G401.6 (cell line): Measurements from ENCODE around the gene FRYL.
"Not testable (repeated sequence)": the region's sequence is repeated elsewhere in the genome, so short reads cannot be mapped to it uniquely, and the experiment has no call there.

ENCODE experiments used
- FAIRE-seq: peaks from 2 replicates; lab custom pipeline; 2012; peaks lifted over from hg19 to GRCh38; lab: Jason Lieb, UNC

FRYL gene

DNA sequence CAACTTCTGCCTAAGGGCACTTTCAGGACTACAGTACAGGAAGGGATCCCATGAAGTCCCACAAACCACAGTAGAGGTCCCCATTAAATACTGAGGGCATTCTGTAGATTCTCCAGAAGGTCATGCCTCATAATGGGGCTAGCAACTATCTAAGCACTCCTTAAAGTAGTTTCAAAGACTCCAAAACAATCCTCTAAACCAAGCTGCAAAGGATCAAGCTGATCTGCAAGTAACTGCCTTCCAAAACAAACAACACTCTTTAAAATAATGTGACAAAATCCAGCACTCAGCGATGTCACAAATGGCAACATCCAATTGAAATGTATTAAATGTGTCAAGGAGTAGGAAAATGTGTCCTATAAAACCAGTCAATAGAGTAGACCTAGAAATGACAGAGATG is 118.7 kb downstream of the FRYL start:
- no peak for FAIRE-seq

DNA sequence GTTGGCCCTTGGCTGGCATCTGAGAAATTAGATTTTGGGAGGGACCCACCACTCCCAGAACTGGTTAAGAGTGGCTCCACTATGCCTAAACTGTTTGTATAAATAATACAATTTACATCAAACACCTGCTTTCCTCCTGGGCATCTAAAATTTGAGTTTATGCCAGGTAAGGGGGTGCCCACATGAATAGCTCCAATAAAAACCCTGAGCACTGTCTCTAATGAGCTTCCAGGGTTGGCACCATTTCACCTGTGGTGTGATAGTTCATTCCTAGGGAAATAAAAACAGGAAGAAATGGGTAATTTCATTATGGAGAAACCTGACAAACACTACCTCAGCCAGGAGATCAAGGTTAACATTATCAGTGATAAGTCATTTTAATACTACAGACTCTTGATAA is 119.7 kb downstream of the FRYL start:
- FAIRE-seq: no peak

DNA sequence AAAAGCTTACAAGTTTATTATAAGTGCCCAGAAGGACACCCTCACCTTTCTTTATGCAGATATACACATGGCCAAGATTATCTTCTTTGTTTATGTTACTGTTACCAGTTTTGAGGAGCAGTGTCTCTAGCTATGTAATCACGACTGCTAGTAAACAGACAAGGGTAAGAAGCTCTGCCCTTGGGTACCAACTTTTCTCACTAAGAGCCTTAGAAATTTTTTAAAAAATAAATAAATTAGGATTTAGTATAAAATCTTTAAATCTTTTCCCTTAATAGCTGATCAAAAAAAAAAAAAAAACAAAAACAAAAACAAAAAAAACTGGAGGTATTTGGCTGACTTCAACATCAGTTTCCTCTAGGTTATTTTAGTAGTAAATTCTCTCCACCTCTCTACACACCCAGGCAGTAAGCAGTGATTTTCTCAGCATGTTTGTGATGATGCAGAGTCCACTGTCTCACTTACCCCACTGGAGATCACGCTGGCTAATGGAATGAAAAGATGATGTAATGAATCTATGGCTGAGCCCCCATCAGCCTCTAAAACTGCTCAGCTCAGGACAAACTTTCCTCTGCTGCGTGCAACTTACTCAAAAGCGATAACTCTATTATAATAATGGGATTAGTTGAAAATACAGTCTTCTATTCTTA is 125.9 kb downstream of the FRYL start:
- FAIRE-seq: peak; percentile 47

DNA sequence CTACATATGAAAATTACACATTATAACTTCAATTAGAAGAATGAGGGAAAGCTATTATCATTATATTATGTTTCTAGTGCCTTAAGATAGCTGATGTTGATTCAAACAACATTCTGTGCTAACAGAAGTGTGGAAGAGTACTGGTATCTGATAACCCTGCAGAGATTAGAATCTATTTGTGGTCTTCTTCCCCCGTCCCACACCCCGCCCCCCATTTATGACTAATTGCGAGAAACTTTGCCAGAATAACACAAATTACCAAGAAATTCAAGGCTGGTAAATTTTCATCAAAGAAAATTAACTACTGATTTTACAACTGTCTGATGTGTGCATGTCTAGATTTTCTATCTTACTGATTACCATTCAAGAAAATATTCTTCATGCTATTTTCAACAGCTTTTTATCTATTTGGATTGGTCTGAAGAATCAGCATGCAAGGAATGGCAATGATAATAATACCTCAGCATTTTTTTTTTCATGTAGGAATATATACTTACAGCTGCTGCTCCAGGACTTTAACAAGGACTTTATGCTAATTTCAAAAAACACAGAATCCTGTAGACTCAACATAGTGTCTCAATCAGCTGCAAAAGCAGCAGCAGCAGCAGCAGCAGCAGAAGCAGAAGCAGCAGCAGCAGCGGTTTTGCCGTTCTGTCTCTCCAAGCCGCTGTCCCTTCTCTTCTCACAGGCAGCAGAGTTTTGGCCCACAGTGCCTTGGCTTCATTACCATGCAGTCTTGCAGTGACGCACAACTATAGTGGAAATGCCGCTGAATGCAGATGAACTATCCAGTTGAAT is 126.7 kb downstream of the FRYL start:
- FAIRE-seq: no peak

DNA sequence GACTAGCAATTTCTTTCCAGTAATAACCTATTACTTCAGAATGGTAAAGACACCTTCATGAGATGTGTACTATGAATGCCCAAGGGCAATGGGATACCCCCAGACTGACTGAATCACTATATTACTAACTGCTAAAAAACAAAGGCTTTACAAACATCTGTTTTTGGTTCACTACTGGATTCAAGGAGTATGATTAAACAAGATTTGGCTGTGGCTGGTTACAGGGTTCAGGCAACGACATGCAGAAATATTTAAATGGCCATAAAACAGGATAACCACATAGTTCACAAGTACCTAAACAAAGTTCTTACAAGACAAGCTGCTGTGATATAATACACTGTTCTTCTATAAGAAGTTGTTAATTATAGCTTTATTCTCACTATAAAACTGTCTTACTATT is 128.2 kb downstream of the FRYL start:
- no peak for FAIRE-seq

DNA sequence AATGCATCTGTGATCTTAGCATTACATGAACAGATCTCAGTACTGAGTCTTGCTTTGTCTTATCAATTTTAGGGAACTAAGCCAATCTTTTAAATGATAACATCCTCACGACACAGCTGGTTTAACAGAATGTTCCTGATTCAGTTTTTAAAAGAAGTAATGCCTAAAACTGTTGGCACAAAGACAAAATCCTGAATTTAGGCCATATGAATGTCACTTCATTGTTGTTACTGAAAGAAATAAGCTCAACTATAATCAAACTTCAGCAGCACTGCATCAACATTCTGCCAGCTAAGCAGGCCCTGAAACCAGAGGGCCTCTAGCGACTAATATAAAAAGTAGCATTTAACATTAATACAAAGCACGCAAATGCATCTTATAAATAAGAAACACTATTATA is 130.6 kb downstream of the FRYL start:
- FAIRE-seq: no peak

DNA sequence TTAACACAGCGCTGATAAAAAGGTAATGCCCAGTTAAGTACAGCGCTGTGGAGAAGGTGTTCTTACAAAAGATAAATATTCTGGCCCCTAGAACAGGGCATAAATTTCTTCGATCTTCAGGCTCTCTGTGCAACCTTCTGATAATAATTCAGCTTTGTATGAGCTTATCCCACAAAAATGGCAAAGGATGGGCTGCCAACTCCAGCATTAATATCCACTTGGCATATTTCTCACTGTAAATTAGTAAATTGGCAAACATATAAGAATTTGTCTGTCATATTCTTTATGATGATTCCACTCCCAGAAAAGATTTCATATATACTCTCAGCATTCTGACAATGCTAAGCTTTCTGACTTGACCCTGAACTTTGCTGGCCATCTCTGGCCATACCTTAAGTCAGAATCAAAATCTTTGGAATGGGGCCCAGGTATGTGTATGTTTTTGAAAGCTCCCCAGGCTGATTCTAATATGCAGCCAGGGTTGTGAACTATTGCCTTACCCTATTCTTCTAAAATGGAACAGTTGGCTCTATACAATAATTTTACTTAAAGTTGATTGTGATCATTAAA is 134.8 kb downstream of the FRYL start:
- no peak for FAIRE-seq

DNA sequence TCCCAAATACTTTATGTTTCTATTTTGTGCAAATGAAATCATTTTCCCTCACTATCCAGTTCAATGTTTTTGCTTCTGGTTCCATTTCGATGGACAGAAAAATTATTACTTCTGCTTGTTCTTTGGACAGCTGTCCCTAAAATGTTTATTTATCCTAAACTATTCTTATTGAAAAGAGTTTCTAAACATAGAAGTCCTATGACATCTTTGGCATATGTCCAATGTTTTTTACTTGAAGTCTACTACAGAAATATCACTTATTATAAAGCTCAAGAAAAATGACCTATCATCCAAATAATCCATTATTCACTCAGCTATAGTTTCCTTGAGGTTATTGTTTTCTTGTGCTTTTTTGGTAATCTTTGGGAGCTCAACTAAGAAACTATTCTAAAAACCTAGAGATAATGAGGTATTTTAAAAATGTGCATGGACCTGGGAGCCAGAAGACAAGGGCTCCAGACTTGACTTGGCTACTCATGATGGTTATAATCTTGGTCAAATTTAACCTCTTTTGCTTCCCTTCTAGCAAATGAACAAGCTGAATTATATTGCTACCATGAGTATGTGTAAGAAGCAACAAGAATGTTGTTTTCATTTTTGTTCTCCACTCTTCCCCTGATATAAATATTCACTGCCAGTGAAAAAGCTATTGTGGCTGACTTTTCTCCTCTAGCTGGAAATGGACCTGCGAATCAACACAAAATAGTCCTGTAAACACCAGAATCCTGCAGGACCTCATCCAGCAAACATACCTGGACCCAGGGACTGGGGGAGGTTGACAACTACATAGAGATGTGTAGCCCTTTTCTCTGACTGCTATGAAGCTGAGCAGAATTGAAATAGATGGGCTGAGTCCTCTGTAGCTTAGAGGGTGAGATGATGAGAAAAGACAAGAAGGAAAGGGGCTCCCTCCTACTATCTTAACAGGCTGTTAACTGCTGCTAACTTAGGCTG is 137.4 kb downstream of the FRYL start:
- no peak for FAIRE-seq

DNA sequence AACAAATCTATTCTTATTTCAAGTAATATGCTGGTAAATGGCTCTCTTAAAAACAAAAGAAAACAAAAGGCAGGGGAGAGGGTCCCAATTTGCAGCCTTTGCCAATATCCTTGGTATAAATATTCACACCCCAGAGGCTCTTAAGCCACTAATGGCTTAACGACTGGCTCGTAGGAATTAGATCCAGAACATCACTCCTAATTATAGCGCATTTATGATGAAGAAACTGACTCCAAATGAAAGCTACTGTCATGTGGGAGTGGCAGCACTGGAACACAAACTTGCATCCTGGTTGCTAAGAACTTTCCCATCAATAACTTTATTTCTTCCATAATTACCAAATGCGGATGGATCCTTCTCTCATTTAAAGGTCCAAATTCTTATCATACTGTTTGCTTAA is 138.7 kb downstream of the FRYL start:
- FAIRE-seq: no peak

DNA sequence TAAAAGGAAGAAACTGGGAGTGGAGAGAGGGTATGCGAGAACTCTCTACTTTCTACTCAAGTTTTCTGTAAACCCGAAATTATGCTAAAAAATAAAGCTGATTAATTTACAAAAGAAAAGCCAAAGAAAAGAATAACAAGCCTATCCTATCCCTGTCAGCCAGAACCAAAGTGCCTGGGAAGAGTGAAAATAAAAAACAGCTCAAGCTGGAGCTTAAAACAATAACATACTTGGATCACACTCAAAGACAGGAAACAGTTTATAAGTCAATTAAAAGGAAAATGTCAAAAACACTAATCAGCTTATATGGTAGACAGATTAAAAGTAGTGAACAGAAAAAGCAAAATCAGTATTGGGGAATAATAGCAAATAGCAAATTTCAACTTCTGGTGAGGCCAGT is 139.4 kb downstream of the FRYL start:
- no peak for FAIRE-seq

DNA sequence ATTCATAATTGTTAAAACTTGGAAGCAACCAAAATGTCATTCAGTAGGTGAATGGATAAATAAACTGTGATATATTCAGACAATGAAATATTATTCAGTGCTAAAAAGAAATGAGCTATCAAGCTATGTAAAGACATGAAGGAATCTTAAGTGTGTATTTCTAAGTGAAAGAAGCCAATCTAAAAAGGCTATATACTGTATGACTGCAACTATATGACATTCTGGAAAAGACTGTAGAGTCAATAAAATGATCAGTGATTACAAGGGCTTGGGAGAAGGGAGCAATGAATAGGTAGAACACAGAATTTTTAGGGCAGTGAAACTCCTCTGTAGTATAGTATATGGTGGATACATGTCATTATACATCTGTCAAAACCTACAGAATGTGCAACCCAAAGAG is 139.9 kb downstream of the FRYL start:
- no peak for FAIRE-seq

DNA sequence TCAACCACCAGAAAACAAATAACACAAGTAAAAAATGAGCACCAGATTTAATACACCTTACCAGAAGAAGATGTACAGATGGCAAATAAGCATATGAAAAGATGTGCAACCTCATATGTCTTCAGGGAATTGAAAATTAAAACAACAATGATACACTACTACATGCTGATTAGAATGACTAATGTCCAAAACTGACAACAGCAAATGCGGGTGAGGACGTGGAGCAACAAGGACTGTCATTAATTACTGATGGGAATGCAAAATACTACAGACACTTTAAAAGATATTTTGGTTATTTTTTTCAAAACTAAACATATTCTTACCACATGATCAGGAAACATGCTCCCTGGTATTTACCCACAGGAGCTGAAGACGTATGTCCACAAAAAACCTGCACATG is 140.3 kb downstream of the FRYL start:
- no peak for FAIRE-seq

DNA sequence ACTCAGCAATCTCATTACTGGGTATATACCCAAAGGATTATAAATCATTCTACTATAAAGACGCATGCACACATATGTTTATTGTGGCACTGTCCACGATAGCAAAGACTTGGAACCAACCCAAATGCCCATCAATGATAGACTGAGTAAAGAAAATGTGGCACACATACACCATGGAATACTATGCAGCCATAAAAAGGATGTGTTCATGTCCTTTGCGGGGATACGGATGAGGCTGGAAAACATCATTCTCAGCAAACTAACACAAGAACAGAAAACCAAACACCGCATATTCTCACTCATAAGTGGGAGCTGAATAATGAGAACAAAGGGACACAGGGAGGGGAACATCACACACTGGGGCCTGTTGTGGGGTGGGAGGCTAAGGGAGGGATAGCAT is 141.5 kb downstream of the FRYL start:
- FAIRE-seq: not testable (repeated sequence)

DNA sequence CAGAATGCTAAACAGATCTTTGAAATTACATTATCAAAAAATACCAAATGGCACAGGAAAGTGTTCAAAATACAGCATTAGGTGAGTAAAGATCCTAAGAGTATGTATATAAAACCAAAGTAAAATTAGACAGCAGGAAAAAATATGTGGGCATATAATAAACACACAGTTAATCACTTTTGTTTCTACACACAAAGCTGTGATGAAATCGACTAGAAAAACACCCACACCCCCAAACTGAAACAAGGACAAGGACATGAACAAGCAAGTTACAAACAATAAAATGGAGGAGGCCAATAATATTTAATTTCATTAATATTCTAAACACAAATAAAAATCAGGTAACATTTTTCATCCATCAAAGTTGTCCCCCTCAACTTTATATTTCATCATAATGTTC is 143.2 kb downstream of the FRYL start:
- FAIRE-seq: no peak

DNA sequence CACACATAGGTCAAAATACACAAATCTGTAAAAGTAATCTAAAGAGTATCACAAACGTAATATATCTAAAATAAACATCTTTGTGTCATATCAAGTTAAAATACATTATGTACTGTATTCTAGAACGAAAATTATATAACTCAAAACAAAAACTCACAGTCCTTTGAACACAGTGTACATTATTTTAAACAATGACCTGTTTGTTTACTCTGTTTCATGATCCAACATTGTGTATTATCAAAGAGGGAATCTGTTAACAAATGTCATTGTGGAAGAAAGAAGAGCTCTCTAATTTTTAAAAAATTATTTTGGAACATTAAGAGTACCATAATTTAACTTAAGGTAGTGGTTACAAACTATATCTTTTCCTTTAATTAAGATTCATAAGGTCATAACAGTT is 144.1 kb downstream of the FRYL start:
- no peak for FAIRE-seq

DNA sequence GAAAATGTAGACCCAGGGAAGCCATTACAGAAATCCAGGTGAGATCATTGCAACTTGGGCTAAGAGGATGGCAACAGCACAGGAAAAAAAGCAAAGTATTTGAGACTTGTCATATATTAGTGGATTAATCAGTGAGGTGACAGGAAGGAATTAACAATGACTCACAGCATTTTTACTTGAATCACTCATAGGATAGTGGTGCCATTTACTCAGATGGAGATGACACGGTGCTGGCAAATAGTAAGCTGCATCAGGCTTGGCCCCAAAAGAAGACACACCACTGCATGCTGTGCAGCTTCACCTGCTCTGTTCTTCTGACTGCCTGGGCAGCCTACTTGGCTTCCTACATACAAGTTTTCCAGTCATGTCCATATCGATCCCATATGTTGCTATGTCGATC is 144.8 kb downstream of the FRYL start:
- no peak for FAIRE-seq

DNA sequence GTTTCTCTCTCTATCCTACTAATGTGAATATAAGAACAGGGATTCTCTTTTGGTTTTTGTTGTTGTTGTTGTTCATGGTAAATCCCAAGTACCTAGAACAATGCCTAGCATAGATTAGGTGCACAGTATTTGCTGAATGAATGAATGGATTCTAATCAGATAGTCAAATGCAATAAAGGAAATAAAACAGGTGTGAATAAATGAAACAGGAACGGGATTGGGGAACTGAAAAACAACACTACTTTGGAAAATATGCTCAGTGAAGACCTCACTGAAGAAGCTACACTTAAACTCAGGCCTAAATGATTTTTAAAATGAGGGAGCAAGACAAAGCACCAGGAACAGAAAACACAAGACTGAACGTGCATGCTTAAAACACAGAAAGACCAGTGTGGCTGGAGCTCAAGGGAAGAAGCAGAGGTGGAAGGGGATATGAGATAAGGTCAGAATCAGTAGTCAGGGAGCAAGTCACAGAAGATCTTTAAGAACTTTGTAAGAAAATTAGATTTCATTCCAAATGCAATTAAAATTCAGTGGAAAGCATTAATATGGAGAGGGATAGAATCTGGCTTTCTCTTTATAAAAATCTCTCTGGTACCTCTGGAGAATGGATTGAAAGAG is 145.3 kb downstream of the FRYL start:
- no peak for FAIRE-seq

DNA sequence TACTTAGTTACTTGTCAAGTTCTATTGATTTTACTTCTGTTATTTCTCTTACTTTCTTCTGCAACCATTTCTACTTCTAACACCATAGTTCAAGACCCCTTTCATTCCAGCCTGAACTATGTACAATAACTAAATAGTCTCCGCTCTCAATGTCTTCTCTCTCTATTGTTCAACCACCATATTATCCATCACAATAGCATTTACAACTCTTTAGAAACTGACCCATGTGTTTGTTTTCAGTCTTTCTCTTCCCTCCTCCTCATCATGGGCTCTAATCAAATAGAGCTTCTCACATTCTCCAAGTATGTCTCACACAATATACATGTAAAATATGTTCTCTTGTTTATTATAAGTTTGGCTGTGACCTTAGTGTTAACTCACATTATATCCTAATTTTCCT is 146.4 kb downstream of the FRYL start:
- FAIRE-seq: no peak

DNA sequence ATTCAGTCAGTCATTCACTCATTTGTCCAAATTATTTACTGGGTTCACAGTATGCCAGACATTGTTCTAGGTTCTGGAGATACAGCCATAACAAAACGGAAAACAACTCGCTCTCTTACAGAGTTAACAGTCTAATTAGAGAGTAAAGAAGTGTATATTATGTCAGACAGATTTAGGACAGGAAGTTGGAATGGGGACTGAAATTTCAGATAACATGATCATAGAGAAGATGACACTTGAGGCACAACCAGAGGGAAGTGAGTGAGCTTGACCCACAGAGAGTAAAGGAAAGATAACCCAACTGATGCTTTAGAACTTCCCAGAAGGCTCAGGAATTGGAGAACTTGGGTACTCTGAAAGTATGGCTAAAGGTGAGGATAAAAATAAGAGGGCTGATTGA is 150.6 kb downstream of the FRYL start:
- no peak for FAIRE-seq

DNA sequence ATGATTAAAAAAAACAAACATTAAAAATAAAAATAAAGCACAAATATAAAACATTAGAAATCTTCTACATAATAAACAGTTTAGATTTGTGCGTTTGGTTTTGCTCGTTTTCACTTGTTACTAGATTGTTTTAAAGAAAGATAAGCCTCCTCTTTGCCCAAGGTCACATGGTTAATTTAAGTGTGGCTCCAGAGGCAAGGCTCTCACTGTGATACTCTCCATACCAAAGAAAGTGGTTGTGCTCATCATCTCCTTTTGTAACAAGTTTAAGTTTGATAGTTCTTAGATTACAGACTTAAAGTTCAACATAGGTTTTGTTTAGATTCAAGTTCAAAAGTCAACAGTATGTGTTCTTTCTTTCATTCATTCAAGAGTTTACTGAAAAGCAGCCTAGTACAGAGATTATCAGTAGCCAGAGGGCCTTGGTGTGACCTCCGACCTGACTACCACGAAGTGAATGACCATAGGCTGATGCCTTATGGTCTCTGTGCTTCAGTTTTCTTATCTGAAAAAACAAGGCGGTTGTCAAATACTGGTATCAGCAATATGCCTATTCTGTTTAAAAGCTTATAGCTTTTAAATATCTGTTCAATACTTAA is 156.8 kb downstream of the FRYL start:
- no peak for FAIRE-seq

DNA sequence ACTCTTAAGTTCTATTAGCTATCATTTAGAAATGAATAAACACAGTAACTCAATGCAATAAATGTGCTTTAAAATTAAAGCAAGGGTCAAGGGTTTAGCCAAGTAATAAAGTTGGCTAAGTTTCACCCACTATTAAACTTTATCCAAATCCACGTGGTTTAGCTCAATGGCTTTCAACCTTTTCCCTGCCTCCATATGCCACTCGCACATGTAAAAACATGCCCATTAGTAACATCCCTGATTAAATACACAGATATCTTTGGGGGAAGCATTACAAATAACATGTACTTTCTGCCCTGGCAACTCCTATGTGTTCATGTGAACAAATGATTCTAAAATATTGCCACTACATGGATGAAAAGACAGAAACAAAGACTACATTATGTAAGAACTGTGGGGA is 159.2 kb downstream of the FRYL start:
- FAIRE-seq: no peak

DNA sequence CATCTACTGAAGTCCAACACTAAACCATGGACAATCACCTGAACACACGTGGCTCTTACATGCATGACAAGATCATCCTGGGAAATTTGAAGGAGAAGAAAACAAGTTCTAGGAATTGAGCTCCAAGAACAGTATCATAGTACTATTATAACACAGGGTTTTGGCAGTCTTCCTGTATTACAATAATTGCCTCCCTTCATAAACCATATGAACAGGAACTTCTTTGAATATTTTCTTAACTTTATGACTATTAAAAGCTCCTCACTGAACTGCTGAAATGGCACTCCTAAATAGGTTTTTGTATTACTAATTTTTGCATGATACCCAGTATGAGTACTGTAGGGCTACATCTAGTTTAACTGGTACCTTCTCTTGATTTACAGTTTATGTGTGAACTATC is 160.0 kb downstream of the FRYL start:
- no peak for FAIRE-seq
